ENCODE results near the gene FUT7. TPM values are rescaled to one million over a fixed set of nuclear protein-coding genes. Genes with fewer than 3 reads are reported as not detected.
A peak's percentile ranks its signal among the peaks of the same experiment; 100 is the strongest.

FUT7 gene
- total and polyA plus RNA-seq, 2 of the 13 experiments (the other 11 are each of a cell fraction or from before 2014, with no cell fraction given): 0.05 TPM; not detected in 1

- TF ChIP-seq ZBTB38 (CRISPR knock-in tag; IDR thresholded peaks at IDR 0.05): 0 out of 2 replicates have a peak, but pooled peaks have one; percentile 31
- no peak for TF ChIP-seq MZF1 (CRISPR knock-in tag; IDR thresholded peaks at IDR 0.05; ENCODE audit: borderline replicate concordance)
- no peak for TF ChIP-seq ZNF280D (CRISPR knock-in tag; IDR thresholded peaks at IDR 0.05)
- TF ChIP-seq ZMAT3 (CRISPR knock-in tag; conservative IDR thresholded peaks at IDR 0.05): 0 out of 2 replicates have a peak, but pooled peaks have one; percentile 47
- no peak for TF ChIP-seq FOSL2 (CRISPR knock-in tag; IDR thresholded peaks at IDR 0.05)
- no peak for TF ChIP-seq ZNF333 (CRISPR knock-in tag; IDR thresholded peaks at IDR 0.05; ENCODE audit: borderline replicate concordance)
- no peak for TF ChIP-seq HMG20B (CRISPR knock-in tag; conservative IDR thresholded peaks at IDR 0.05)
- no peak for TF ChIP-seq GLI4 (CRISPR knock-in tag; IDR thresholded peaks at IDR 0.05; ENCODE audit: borderline replicate concordance)
- TF ChIP-seq PBX2 (CRISPR knock-in tag; IDR thresholded peaks at IDR 0.05): no peak
- no peak for TF ChIP-seq KAT8 (CRISPR knock-in tag; IDR thresholded peaks at IDR 0.05)
- TF ChIP-seq ZGPAT (CRISPR knock-in tag; IDR thresholded peaks at IDR 0.05): no peak; the same call in 1 of the 2 replicates
- TF ChIP-seq MIXL1 (CRISPR knock-in tag; IDR thresholded peaks at IDR 0.05): no peak
- no peak for TF ChIP-seq HMGXB3 (CRISPR knock-in tag; IDR thresholded peaks at IDR 0.05; ENCODE audit: borderline replicate concordance)
- TF ChIP-seq ZNF615 (CRISPR knock-in tag; IDR thresholded peaks at IDR 0.05; ENCODE audit: borderline replicate concordance): no peak
- no peak for TF ChIP-seq KLF9 (CRISPR knock-in tag; IDR thresholded peaks at IDR 0.05; ENCODE audit: low read depth)
- TF ChIP-seq CSRNP1 (CRISPR knock-in tag; IDR thresholded peaks at IDR 0.05): 0 out of 2 replicates have a peak, but pooled peaks have one; percentile 9
- no peak for TF ChIP-seq ZNF564 (CRISPR knock-in tag; IDR thresholded peaks at IDR 0.05)
These were observed 21.4 kb upstream of the FUT7 start (continued) for GRCh38 chr9:137052998-137053943.
